Ascending aorta (tissue), 2 donors: ENCODE measurements around the gene CFAP45. TPM values are rescaled to one million over a fixed set of nuclear protein-coding genes. Genes with fewer than 3 reads are reported as not detected.

Experiments used
- DNase-seq, 2 donors: peaks; one replicate each; pipeline ENCODE4 v3.0.0-alpha.2; 2019; ENCODE audit warnings: low spot score in 2 of 2
- H3K27ac ChIP-seq, 2 donors: fragments of 200-600 bp; sonication (generic); one replicate each; pipeline ENCODE4 v1.5.1; 2016 to 2017; ENCODE audit warnings: mild to moderate bottlenecking in 1 of 2
- H3K27me3 ChIP-seq: fragments of 200-600 bp; sonication (generic); one replicate; pipeline ENCODE4 v1.5.1; 2017
- H3K36me3 ChIP-seq, 2 donors: fragments of 200-600 bp; sonication (generic); one replicate each; pipeline ENCODE4 v1.5.1; 2016
- H3K4me1 ChIP-seq, 2 donors: fragments of 200-600 bp; sonication (generic); one replicate each; pipeline ENCODE4 v1.5.1; 2016 to 2017; ENCODE audit warnings: mild to moderate bottlenecking in 1 of 2
- H3K4me3 ChIP-seq, 2 donors: fragments of 200-600 bp; sonication (generic); one replicate each; pipeline ENCODE4 v1.5.1; 2016 to 2017; ENCODE audit warnings: mild to moderate bottlenecking in 1 of 2
- H3K9me3 ChIP-seq, 2 donors: fragments of 200-600 bp; sonication (generic); one replicate each; pipeline ENCODE4 v1.5.1; 2016
- intact Hi-C: fragments of 100-400 bp; cut with DNase I; formaldehyde crosslinking; loops from one replicate; pipeline ENCODE4 v1.15.1; 2023
- total RNA-seq: library from RNA; depleted of rRNA; stranded (reverse); fragments of >200 nt; gene quantifications from one replicate; pipeline ENCODE4 v1.1.0, GENCODE V29; 2016
- TF ChIP-seq, protein P1 (sequence below), 3 experiments: fragments of 200-600 bp in 2 of 3; fragments of 450-650 bp in 1 of 3; sonication (generic) in 2 of 3; IDR thresholded peaks; one replicate each; pipeline ENCODE4 v1.5.1; 2016 to 2019; ENCODE audit warnings: antibody characterized with exemption in 3 of 3, mild to moderate bottlenecking in 1 of 3, moderate library complexity in 1 of 3

CFAP45 gene
- total RNA-seq, 1 donor from 2014 or later: not detected

DNA sequence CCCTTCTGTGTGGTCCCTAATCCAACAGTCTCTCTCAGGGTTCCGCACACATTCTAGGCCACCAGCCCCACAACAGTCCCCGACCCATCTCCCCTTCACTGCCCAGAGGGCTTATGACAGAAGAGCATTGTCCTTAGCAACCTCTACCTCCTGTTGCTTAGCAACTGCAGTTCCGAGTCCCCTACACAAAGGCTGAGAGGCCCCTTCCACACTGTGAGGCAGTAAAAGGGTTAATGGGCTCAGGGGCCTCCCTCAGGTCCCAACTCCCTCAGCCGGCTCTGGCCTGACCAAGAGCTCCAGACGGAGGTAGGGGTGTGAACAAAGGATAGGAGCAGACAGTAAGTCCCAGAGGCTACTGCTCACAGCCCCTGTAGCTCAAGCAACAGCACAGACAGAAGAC, 41.2 kb upstream of the CFAP45 start:
- Histone ChIP-seq H3K4me1 (peaks cover 0 to 13% of the 10 kb centered on the region in 2 donors), H3K36me3 (no peaks in the 10 kb centered on the region), H3K4me3 (no peak overlapping the region), H3K27ac (no peak overlapping the region), H3K27me3 (no peaks in the 10 kb centered on the region), H3K9me3 (no peaks in the 10 kb centered on the region)
- TF ChIP-seq, protein P1, sequence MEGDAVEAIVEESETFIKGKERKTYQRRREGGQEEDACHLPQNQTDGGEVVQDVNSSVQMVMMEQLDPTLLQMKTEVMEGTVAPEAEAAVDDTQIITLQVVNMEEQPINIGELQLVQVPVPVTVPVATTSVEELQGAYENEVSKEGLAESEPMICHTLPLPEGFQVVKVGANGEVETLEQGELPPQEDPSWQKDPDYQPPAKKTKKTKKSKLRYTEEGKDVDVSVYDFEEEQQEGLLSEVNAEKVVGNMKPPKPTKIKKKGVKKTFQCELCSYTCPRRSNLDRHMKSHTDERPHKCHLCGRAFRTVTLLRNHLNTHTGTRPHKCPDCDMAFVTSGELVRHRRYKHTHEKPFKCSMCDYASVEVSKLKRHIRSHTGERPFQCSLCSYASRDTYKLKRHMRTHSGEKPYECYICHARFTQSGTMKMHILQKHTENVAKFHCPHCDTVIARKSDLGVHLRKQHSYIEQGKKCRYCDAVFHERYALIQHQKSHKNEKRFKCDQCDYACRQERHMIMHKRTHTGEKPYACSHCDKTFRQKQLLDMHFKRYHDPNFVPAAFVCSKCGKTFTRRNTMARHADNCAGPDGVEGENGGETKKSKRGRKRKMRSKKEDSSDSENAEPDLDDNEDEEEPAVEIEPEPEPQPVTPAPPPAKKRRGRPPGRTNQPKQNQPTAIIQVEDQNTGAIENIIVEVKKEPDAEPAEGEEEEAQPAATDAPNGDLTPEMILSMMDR (IDR thresholded peaks at IDR 0.05): no peak
- no peak for DNase-seq
- intact Hi-C loops: no loop called here

DNA sequence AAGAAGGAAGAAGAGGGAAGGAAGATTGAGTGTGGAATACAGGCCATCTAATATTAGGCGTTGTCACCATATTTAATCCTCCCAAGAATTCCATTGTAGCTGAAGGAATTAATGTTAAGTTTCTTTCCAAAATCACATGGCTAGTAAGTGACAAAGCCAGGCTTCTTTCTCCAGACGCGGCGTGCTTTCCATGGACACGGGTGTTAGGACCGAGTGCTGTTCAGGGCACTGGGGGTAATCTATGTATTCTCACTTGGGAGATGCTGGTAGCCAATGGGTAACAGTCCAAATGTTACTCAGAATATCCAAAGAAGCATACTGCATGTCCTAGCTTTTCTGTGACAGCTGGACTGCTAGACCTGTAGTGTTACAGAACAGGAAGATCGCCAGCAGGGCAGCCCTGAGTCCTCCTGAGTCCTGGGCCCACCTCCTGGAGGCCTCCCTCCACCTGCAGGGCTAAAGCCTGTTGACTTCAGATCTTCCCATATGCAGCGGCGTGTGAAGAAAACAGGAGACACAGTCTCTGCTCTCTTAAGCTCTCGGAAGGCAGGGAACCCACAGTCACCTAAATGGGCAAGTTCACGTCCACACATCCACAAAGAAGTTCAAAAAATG, 40.1 kb upstream of the CFAP45 start:
- Histone ChIP-seq H3K36me3 (no peaks in the 10 kb centered on the region), H3K27me3 (no peaks in the 10 kb centered on the region), H3K9me3 (no peaks in the 10 kb centered on the region), H3K4me1 (peaks cover 0 to 3% of the 10 kb centered on the region in 2 donors), H3K27ac (no peak overlapping the region), H3K4me3 (no peak overlapping the region)
- TF ChIP-seq, protein P1 (IDR thresholded peaks at IDR 0.05): no peak
- intact Hi-C loops: no loop called here
- DNase-seq: no peak

DNA sequence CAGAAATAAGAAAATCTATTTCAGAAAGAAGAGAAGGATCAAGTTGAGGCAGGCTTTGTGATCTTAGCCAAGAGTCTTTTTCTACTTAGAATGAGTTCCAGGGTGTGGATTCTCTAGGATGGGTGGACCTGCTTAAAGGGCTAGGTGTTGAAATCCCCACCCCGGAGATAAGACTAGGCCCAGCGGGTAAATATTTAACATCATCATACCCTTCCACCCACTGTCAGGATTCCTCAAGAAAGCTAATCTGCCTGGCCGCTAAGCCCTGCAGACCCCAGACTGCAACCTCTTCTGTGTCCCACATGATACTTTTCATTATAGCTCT, 39.7 kb upstream of the CFAP45 start:
- no peak for DNase-seq
- no peak overlapping the region for H3K4me3 ChIP-seq
- H3K9me3 ChIP-seq: no peaks in the 10 kb centered on the region
- H3K27ac ChIP-seq: no peak overlapping the region
- no peaks in the 10 kb centered on the region for H3K36me3 ChIP-seq
- TF ChIP-seq, protein P1 (IDR thresholded peaks at IDR 0.05): no peak
- intact Hi-C loops: no loop called here
- no peaks in the 10 kb centered on the region for H3K27me3 ChIP-seq
- H3K4me1 ChIP-seq: peaks cover 0 to 2% of the 10 kb centered on the region in 2 donors

DNA sequence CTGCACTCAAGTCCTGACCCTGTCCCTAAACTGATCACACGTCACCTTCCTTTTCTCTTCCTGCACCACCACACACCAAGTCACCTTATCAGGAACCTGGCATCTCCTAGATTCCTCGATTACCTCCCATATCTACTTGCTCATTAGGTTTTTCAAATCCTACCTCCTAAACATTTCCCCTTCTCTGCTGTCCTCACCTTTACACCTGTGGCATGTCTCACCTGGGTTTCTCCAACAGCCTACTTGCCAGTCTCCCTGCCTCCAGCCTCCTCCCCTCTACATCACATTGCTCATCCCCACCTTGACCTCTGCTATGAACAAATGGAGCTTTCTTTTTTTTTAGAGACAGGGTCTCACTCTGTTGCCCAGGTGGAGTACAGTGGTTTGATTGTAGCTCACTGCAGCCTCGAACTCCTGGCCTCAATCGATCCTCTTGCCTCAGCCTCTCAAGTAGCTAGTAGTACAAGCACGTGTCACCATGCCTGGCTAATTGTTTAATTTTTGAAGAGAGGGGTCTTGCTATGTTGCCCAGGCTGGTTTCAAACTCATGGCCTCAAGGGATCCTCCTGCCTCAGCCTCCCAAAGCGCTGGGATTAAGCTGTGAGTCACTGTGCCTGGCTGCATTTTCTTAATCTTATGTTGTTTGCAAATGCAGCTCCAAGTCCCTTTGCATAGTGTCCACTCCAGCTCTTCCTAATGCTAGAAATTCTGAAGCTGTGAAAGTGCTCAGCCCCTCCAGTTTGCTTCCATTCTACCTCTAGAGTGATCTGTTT, 39.1 kb upstream of the CFAP45 start:
- no peak for DNase-seq
- Histone ChIP-seq H3K27me3 (no peaks in the 10 kb centered on the region), H3K9me3 (no peaks in the 10 kb centered on the region), H3K4me3 (no peak overlapping the region), H3K27ac (no peak overlapping the region), H3K36me3 (no peaks in the 10 kb centered on the region), H3K4me1 (peaks cover 0 to 2% of the 10 kb centered on the region in 2 donors)
- intact Hi-C loops: no loop called here
- TF ChIP-seq, protein P1 (IDR thresholded peaks at IDR 0.05): no peak

DNA sequence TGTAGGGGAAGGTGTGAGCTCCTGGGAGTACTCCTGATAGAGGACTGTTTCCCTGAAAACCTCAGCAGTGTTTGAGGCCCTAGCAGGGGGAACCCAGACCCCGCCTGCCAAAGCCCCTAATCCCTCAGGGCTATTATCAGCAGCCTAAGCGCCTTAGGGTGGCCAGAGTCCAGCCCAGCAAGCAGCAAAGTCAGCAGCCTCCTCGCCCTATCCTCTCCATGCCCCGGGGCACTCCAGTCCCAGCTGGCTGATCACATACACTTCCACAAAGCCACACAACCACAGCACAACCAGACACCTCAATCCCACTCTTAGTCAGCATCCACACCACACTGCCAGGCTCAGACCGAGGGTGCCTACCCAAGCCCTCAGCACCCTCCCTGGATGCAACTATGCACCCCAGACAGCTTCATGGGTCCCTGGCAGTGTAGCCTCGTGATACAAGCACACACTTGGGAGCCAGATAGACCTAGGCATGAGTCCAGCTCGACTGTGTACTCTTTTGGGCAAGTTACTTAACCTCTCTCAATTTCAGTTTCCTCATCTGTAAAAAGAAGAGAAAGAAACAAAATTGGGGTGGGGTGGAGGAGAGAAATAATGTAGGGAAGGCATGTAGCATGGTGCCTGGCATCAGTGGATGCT, 38.4 kb upstream of the CFAP45 start:
- H3K9me3 ChIP-seq: no peaks in the 10 kb centered on the region
- DNase-seq: no peak
- H3K4me1 ChIP-seq: peaks cover 0 to 2% of the 10 kb centered on the region in 2 donors
- H3K4me3 ChIP-seq: no peak overlapping the region
- no peaks in the 10 kb centered on the region for H3K27me3 ChIP-seq
- no peaks in the 10 kb centered on the region for H3K36me3 ChIP-seq
- intact Hi-C loops: no loop called here
- no peak overlapping the region for H3K27ac ChIP-seq
- TF ChIP-seq, protein P1 (IDR thresholded peaks at IDR 0.05): no peak
